GM10266 (cell line): ENCODE results near the gene C9orf72.

ENCODE experiments used
- DNase-seq: peaks from one replicate; pipeline ENCODE4 v3.0.0; 2012; ENCODE audit errors: extremely low spot score
- TF ChIP-seq, protein P1 (sequence below): IDR thresholded peaks from 2 replicates; pipeline ENCODE4 v1.5.1; 2012; ENCODE audit warnings: mild to moderate bottlenecking, low read depth; ENCODE audit not compliant: control insufficient read depth, insufficient read depth; ENCODE audit errors: missing control alignments

The C9orf72 gene

DNA sequence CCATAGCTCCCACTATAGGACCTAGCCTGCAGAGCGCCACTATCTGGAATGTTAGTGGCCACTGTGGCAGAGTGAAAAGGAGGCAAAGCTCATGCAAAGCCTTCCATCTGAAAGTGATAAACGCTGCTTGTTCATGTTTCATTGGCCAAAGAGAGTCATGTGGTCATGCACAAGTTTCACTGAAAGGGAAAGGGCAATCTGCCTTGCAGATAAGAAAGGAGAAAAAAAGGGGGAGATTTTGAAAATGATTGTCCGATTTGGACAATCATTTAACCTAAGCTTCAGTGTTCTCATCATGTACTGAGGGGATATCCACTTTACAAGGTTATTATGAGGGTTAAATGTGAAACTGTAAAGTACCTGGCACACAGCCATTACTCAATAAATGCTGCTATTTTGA, 34.6 kb downstream of the C9orf72 start:
- TF ChIP-seq, protein P1, sequence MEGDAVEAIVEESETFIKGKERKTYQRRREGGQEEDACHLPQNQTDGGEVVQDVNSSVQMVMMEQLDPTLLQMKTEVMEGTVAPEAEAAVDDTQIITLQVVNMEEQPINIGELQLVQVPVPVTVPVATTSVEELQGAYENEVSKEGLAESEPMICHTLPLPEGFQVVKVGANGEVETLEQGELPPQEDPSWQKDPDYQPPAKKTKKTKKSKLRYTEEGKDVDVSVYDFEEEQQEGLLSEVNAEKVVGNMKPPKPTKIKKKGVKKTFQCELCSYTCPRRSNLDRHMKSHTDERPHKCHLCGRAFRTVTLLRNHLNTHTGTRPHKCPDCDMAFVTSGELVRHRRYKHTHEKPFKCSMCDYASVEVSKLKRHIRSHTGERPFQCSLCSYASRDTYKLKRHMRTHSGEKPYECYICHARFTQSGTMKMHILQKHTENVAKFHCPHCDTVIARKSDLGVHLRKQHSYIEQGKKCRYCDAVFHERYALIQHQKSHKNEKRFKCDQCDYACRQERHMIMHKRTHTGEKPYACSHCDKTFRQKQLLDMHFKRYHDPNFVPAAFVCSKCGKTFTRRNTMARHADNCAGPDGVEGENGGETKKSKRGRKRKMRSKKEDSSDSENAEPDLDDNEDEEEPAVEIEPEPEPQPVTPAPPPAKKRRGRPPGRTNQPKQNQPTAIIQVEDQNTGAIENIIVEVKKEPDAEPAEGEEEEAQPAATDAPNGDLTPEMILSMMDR: no peak
- no peak for DNase-seq

DNA sequence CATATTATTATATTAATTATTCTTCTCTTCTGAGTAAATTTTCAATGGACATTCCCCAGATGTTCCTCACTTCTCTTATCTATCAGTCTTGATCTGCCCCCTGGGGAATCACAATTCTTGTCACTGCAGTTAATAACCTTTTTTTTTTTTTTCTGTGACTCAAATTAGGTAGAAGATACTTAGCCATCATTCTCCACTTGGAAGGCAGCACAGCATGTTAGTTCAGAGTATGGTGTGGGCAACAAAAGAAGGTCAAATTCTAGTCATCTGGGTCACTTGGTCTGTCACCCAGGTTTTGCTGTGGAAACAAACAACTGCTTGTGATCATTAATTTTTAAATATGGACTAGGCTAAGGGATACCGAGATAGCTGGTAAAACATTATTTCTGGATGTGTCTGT, 35.5 kb downstream of the C9orf72 start:
- no peak for DNase-seq
- TF ChIP-seq, protein P1: no peak

DNA sequence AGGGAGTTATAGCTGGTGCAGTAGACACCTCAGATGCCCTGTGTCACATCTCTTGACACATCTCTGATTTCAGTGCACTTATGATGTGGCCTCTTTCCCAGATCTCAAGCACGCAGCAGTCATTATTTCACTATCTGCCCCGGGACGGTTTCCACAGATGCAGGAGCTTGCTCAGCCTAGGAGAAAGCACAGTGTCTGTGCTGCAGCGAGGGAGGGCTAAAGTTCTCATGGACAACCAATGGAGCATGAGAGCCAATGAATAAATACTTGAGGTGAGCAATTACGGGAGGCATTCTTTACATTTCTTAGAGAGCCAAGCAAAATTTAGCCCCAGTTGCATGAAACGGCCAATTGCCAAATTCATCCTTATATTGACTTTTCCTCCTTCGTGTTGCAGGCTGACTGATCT, 36.2 kb downstream of the C9orf72 start:
- TF ChIP-seq, protein P1: no peak
- DNase-seq: no peak

DNA sequence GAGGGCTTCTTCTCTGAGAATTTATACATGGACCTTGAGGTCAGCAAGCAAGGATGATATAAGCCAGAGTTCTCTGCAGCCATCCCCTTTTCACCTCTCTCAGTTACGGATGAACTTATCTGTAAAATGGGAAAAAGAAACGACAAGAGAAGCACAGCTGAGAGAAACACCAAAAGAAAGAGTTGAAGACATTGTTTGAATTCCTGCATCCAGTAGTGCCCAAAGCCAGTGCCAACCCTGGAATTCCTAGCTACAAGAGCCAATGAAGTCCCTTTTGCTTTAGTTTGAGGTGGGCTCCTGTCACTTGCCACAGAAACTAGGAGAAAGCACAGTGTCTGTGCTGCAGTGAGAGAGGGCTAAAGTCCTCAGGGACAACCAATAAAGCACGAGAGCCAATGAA, 37.1 kb downstream of the C9orf72 start:
- no peak for DNase-seq

DNA sequence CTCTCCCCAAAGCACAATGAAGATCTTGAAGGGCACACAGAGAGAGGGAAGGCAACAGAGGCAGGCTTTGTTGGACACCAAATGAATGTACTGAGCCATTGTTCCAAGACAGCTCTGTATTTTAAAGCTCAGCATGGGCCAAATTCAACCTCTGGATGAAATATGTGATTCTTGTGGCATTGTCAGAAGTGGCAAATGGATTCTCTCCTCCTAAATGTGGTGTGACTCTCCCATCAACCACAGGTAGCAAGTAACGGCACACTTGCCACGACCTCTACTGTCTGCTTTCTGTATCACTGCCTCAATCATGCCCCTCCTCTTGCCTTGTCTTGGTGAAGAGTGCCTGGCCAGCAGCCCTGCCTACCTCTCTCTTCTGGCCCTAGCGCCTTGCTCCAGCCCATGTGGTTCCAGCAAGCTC, 37.6 kb downstream of the C9orf72 start:
- peak; percentile 48 for DNase-seq
- TF ChIP-seq, protein P1: peak; percentile 38

More for the DNA sequence above, 37.1 kb downstream of the C9orf72 start:
- TF ChIP-seq, protein P1: no peak

DNA sequence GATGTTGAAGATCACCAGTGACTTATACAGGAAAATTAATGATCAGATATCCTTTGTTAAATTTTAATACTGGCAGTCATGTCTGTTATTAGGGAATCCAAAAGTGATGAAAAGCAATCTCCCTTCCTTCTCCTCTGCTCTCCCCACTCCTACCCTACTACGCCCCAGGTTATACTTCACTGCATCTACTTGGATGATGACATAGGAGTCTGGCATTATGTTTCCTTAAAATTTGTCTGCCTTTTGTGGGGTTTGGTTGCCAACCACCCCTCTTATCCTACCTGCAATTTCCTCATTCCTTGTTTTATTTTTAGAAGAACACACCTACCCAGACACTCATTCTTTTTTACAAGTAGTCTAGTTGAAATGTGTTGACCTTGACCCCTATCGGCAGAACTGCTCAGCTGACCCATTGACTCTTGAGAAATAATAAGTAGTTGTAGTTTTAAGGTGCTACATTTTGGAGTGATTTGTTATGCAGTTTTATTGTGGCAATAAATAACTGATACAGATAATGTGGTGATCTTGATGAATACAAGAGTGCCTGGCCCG, 38.5 kb downstream of the C9orf72 start:
- no peak for DNase-seq
- TF ChIP-seq, protein P1: no peak

DNA sequence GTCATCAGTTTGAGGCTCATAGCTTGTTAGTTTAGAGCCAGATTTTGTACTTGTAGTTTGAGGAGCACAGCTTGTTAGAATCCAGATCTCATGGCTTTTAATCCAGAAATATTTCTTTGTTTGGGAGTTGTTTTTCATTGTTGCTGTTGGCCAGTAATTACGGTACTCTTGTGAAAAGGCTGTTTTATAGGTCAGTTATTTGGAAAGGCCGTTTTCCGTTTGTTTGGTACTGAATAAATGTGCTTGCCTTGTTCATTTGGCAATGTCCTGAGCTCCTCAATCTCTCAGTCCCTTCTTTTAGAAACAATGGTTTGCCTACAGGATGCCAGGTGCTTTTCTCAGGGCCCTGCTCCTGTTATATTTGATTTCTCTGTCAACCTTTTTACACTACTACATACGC, 39.1 kb downstream of the C9orf72 start:
- TF ChIP-seq, protein P1: no peak
- no peak for DNase-seq
